A549 (cell line): ENCODE results near the gene SELENBP1. TPM values are rescaled to one million over a fixed set of nuclear protein-coding genes. Genes with fewer than 3 reads are reported as not detected.

ENCODE experiments used
- ATAC-seq, 2 experiments: fragments of 200-7000 bp in 1 of 2; fragments of >200 bp in 1 of 2; cut with Nextera tagmentation in 1 of 2; cut with Tn5 transposase in 1 of 2; 3 replicates each; pipeline versions ENCODE4 v1.8.0 to v1.9.1; 2018 to 2020; ENCODE audit warnings: mild to moderate bottlenecking in 1 of 2, moderate library complexity in 1 of 2
- CTCF ChIA-PET: fragments of 300-600 bp; sonication (Branson Sonifier 250); formaldehyde crosslinking; extraction: SDS; loops from one replicate; lab custom pipeline; 2021; ENCODE audit warnings: antibody characterized with exemption, inconsistent platforms; lab: Yijun Ruan, JAX
- POLR2A ChIA-PET: fragments of 350-600 bp; formaldehyde crosslinking; extraction: SDS; loops from one replicate; lab custom pipeline; 2021; ENCODE audit warnings: antibody characterized with exemption, inconsistent platforms; lab: Yijun Ruan, JAX
- DNase-seq, 2 experiments: peaks; one replicate each; pipeline versions ENCODE4 v3.0.0 to v3.0.0-alpha.2; 2011 to 2016; ENCODE audit warnings: low read depth in 1 of 2, low spot score in 1 of 2
- FAIRE-seq: peaks from 2 replicates; lab custom pipeline; 2011; peaks lifted over from hg19 to GRCh38; lab: Jason Lieb, UNC
- H3K27ac ChIP-seq, 2 experiments: fragments of >200 bp; sonication (Bioruptor Twin); formaldehyde crosslinking; 3 replicates each; pipeline ENCODE4 v1.5.1; 2016 to 2017
- H3K4me1 ChIP-seq: fragments of >200 bp; sonication (Bioruptor Twin); formaldehyde crosslinking; 3 replicates; pipeline ENCODE4 v1.6.1; 2016
- H3K4me2 ChIP-seq: fragments of >200 bp; sonication (Bioruptor Twin); formaldehyde crosslinking; 3 replicates; pipeline ENCODE4 v1.6.1; 2016
- H3K4me3 ChIP-seq: fragments of >200 bp; sonication (Bioruptor Twin); formaldehyde crosslinking; 3 replicates; pipeline ENCODE4 v1.5.1; 2016
- H3K9me3 ChIP-seq: fragments of >200 bp; sonication (Bioruptor Twin); formaldehyde crosslinking; 3 replicates; pipeline ENCODE4 v1.6.1; 2016
- CTCF ChIP-seq: fragments of >200 bp; sonication (Bioruptor Twin); formaldehyde crosslinking; IDR thresholded peaks from 3 replicates; pipeline ENCODE4 v1.5.1; 2016
- EHF ChIP-seq: fragments of 250-450 bp; sonication (Bioruptor Pico); IDR thresholded peaks from 2 replicates; pipeline ENCODE4 v1.5.0; 2020; ENCODE audit warnings: mild to moderate bottlenecking
- FOSB ChIP-seq: fragments of 250-450 bp; sonication (Bioruptor Pico); IDR thresholded peaks from 2 replicates; pipeline ENCODE4 v1.5.0; 2020; ENCODE audit warnings: mild to moderate bottlenecking, moderate library complexity
- FOSL2 ChIP-seq, 2 experiments: fragments of 450-650 bp in 1 of 2; fragments of >200 bp in 1 of 2; sonication (Bioruptor Twin) in 1 of 2; formaldehyde crosslinking; IDR thresholded peaks; 2 replicates each; pipeline versions ENCODE4 v1.5.0 to v1.6.1; 2016 to 2020; ENCODE audit warnings: mild to moderate bottlenecking in 1 of 2, moderate library complexity in 1 of 2
- JUN ChIP-seq, 2 experiments: fragments of >200 bp; sonication (Bioruptor Twin); formaldehyde crosslinking; IDR thresholded peaks; 2 replicates in 1 of 2; 3 replicates in 1 of 2; pipeline ENCODE4 v1.6.1; 2016 to 2017
- JUNB ChIP-seq: fragments of >200 bp; sonication (Bioruptor Twin); formaldehyde crosslinking; IDR thresholded peaks from 2 replicates; pipeline ENCODE4 v1.6.1; 2016
- MYC ChIP-seq: IDR thresholded peaks from 2 replicates; pipeline ENCODE4 v1.6.1; 2012; ENCODE audit warnings: mild to moderate bottlenecking, inconsistent platforms, low read length, improper control_type of control experiment, borderline replicate concordance
- NR3C1 ChIP-seq: fragments of >200 bp; sonication (Bioruptor Twin); formaldehyde crosslinking; IDR thresholded peaks from 3 replicates; pipeline ENCODE4 v1.6.1; 2017
- POLR2AphosphoS2 ChIP-seq: conservative IDR thresholded peaks from 2 replicates; pipeline ENCODE4 v1.6.1; 2012; ENCODE audit warnings: low read length, improper control_type of control experiment, inconsistent platforms
- RCOR1 ChIP-seq: fragments of 150-350 bp; IDR thresholded peaks from 2 replicates; pipeline ENCODE4 v1.6.1; 2014; ENCODE audit warnings: antibody characterized with exemption, low read length, low read depth
- RNF2 ChIP-seq: fragments of 200-600 bp; sonication (generic); IDR thresholded peaks from 2 replicates; pipeline ENCODE4 v1.6.1; 2016; ENCODE audit warnings: low read depth, mild to moderate bottlenecking, antibody characterized with exemption, moderate library complexity, borderline replicate concordance
- SREBF2 ChIP-seq: fragments of 450-650 bp; IDR thresholded peaks from 2 replicates; pipeline ENCODE4 v1.6.1; 2014; ENCODE audit warnings: mild to moderate bottlenecking, moderate library complexity
- TFCP2L1 ChIP-seq: fragments of 250-450 bp; sonication (Bioruptor Pico); IDR thresholded peaks from 2 replicates; pipeline ENCODE4 v1.5.0; 2021; ENCODE audit warnings: mild to moderate bottlenecking
- ZC3H11A ChIP-seq: fragments of 450-650 bp; IDR thresholded peaks from 2 replicates; pipeline ENCODE4 v1.6.1; 2014; ENCODE audit warnings: antibody characterized with exemption, mild to moderate bottlenecking
- ZFP36 ChIP-seq: fragments of 450-650 bp; IDR thresholded peaks from 2 replicates; pipeline ENCODE4 v1.6.1; 2014; ENCODE audit warnings: borderline replicate concordance; ENCODE audit not compliant: partially characterized antibody
- ZNF302 ChIP-seq: fragments of 250-450 bp; sonication (Bioruptor Pico); IDR thresholded peaks from 2 replicates; pipeline ENCODE4 v1.9.0; 2021; ENCODE audit warnings: inconsistent platforms, mild to moderate bottlenecking, moderate library complexity
- WGBS: methylation state at CpG from one replicate; pipeline ENCODE4 v1.1.6; 2017; ENCODE audit errors: missing lambda C conversion rate; 5-methylcytosine and 5-hydroxymethylcytosine counted together
- polyA plus RNA-seq, 4 experiments: library from polyadenylated mRNA; depleted of rRNA in 3 of 4; stranded (reverse); fragments of >200 nt; fragmentation: RNase III in 1 of 4; extraction: RNeasy Plus Mini Kit Qiagen cat#74134 plus additional on column Dnase treatment in 1 of 4; gene quantifications; 2 replicates in 3 of 4; 3 replicates in 1 of 4; pipeline ENCODE4 v1.2.3, GENCODE V29; 2011 to 2017
- TF ChIP-seq, protein P1 (sequence below): IDR thresholded peaks from 2 replicates; pipeline ENCODE4 v1.6.1; 2012
- TF ChIP-seq, protein P2 (sequence below): fragments of 250-450 bp; sonication (Bioruptor Pico); IDR thresholded peaks from 2 replicates; pipeline ENCODE4 v1.5.0; 2020; ENCODE audit warnings: low read depth, mild to moderate bottlenecking, moderate library complexity

Gene SELENBP1
- polyA plus RNA-seq, 2 of the 4 experiments (the other 2 are of a cell fraction) = 12.8 to 28.6 TPM

DNA sequence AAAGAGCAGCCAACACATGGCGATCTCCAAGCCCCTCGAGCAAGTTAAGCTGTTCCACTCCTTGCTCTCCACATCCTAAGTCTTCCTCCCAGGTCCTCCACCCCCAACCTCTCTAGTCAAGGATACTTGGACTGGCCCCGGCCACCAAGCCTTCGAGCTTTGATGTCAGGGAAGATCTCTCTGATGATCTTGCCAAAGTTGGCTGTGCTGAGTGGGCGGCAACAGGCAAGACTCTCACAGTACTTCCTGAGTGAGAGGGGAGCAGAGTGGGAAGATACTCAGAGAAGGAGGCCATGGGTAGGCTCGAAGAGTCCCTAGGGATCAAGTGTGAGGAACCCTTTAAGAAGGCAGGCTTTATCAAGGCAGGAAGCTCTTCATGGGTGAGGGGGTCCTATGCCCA is 28.2 kb downstream of the SELENBP1 start:
- 93% methylated on average over 6 of the region's 6 CpGs for WGBS
- peaks cover 19% of the 10 kb centered on the region for H3K4me1 ChIP-seq
- DNase-seq = no peak
- no peak overlapping the region for H3K4me3 ChIP-seq
- no peak for ATAC-seq
- POLR2A ChIA-PET = no interaction called here
- no peak for TF ChIP-seq POLR2AphosphoS2
- TF ChIP-seq JUN (IDR thresholded peaks at IDR 0.05) = no peak
- no peak for TF ChIP-seq TFCP2L1 (CRISPR knock-in tag)
- no peak for TF ChIP-seq EHF (CRISPR knock-in tag)
- TF ChIP-seq RCOR1 = no peak
- no peak for TF ChIP-seq FOSL2 (IDR thresholded peaks at IDR 0.05)
- no peak for TF ChIP-seq FOSL2 (CRISPR knock-in tag; IDR thresholded peaks at IDR 0.05)
- no peak for TF ChIP-seq ZNF302 (CRISPR knock-in tag)
- TF ChIP-seq ZC3H11A = no peak
- no peak for TF ChIP-seq RNF2
- TF ChIP-seq, protein P1, sequence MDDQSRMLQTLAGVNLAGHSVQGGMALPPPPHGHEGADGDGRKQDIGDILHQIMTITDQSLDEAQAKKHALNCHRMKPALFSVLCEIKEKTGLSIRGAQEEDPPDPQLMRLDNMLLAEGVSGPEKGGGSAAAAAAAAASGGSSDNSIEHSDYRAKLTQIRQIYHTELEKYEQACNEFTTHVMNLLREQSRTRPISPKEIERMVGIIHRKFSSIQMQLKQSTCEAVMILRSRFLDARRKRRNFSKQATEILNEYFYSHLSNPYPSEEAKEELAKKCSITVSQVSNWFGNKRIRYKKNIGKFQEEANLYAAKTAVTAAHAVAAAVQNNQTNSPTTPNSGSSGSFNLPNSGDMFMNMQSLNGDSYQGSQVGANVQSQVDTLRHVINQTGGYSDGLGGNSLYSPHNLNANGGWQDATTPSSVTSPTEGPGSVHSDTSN = no peak
- no peak for TF ChIP-seq JUNB
- TF ChIP-seq CTCF = no peak
- TF ChIP-seq ZFP36 = no peak
- TF ChIP-seq, protein P2, sequence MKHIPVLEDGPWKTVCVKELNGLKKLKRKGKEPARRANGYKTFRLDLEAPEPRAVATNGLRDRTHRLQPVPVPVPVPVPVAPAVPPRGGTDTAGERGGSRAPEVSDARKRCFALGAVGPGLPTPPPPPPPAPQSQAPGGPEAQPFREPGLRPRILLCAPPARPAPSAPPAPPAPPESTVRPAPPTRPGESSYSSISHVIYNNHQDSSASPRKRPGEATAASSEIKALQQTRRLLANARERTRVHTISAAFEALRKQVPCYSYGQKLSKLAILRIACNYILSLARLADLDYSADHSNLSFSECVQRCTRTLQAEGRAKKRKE (CRISPR knock-in tag) = no peak
- TF ChIP-seq NR3C1 = no peak
- no peak for TF ChIP-seq SREBF2
- H3K27ac ChIP-seq = no peak overlapping the region
- CTCF ChIA-PET = interaction anchor here (1.0 to 11.2 kb wide), 4 partner anchors 11 to 149 kb away, joined by 3 to 831 read pairs (median 56); partner anchors contain the start of gene PI4KB
- FAIRE-seq = no peak
- no peak overlapping the region for H3K4me2 ChIP-seq
- no peaks in the 10 kb centered on the region for H3K9me3 ChIP-seq

DNA sequence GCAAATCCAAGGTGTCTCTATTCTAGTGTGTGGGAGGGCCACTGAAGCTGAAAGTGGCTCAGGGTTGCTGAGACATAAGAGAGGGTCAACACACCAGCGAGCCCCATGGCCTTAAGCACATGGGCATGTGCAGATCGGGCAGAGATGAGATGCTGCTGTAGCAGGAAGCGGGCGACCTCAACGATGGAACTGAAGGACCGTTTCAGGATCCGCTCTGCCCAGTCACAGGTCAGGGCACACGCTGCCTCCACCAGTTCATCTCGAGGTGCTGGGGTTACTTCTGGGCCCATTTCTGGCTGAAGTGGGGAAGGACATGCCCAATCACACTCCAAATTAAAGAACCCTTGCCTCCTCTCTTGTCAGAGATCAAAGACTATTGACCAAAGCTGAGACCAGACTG is 28.9 kb downstream of the SELENBP1 start:
- peaks cover 19% of the 10 kb centered on the region for H3K4me1 ChIP-seq
- no peak overlapping the region for H3K4me2 ChIP-seq
- TF ChIP-seq FOSB (CRISPR knock-in tag) (no peak), MYC (no peak), CTCF (no peak)
- DNase-seq = no peak
- WGBS = 74% methylated on average over 9 of the region's 9 CpGs
- H3K9me3 ChIP-seq = no peaks in the 10 kb centered on the region
- H3K27ac ChIP-seq = no peak overlapping the region
- FAIRE-seq = no peak
- CTCF ChIA-PET = interaction anchor here (1.4 to 11.2 kb wide), 3 partner anchors 12 to 148 kb away, joined by 4 to 831 read pairs (median 108); partner anchors contain the start of gene PI4KB
- POLR2A ChIA-PET = no interaction called here
- H3K4me3 ChIP-seq = no peak overlapping the region
- ATAC-seq = no peak
